ENCODE results near the gene CDK8.
A peak's percentile ranks its signal among the peaks of the same experiment; 100 is the strongest.

The CDK8 gene

GRCh38 chr13:26257049-26257448, 3.1 kb downstream of the CDK8 start:
- Histone ChIP-seq H3K79me2 (ENCODE audit: insufficient read depth, low read length) (peaks cover 75% of the 10 kb centered on the region), H3K27ac (ENCODE audit: low read depth, low read length) (no peak overlapping the region), H3K9me3 (ENCODE audit: insufficient read depth, low read length) (no peaks in the 10 kb centered on the region), H4K20me1 (ENCODE audit: low read depth, low read length) (peaks cover 43% of the 10 kb centered on the region), H3K4me3 (ENCODE audit: insufficient read depth, low read length, poor library complexity, severe bottlenecking) (no peak overlapping the region), H3F3A (ENCODE audit: insufficient read depth) (no peaks in the 10 kb centered on the region; the same call in 1 of the 2 replicates), H3K9ac (ENCODE audit: low read length) (no peak overlapping the region), H3K36me3 (ENCODE audit: low read length) (no peaks in the 10 kb centered on the region), H2AFZ (ENCODE audit: low read depth, low read length, severe bottlenecking) (no peak overlapping the region), H3K9me2 (replicated peaks; ENCODE audit: insufficient read depth, low read length) (no peaks in the 10 kb centered on the region), H3K27me3 (ENCODE audit: low read length) (no peaks in the 10 kb centered on the region), H3K4me2 (ENCODE audit: low read depth, low read length, poor library complexity, severe bottlenecking) (peak overlapping the region; percentile 88)
- no peak for TF ChIP-seq CTCF (IDR thresholded peaks at IDR 0.05; ENCODE audit: insufficient read depth, low read length, poor library complexity, severe bottlenecking)

GRCh38 chr13:26259634-26260033, 5.7 kb downstream of the CDK8 start:
- Histone ChIP-seq H2AFZ (ENCODE audit: low read depth, low read length, severe bottlenecking) (no peak overlapping the region), H3K27ac (ENCODE audit: low read depth, low read length) (no peak overlapping the region), H3K4me3 (ENCODE audit: insufficient read depth, low read length, poor library complexity, severe bottlenecking) (no peak overlapping the region), H3K36me3 (ENCODE audit: low read length) (no peaks in the 10 kb centered on the region), H3K27me3 (ENCODE audit: low read length) (no peaks in the 10 kb centered on the region), H3K79me2 (ENCODE audit: insufficient read depth, low read length) (peaks cover 90% of the 10 kb centered on the region), H3K9me2 (replicated peaks; ENCODE audit: insufficient read depth, low read length) (no peaks in the 10 kb centered on the region), H4K20me1 (ENCODE audit: low read depth, low read length) (peaks cover 51% of the 10 kb centered on the region), H3F3A (ENCODE audit: insufficient read depth) (no peaks in the 10 kb centered on the region; the same call in 1 of the 2 replicates), H3K9ac (ENCODE audit: low read length) (no peak overlapping the region), H3K9me3 (ENCODE audit: insufficient read depth, low read length) (no peaks in the 10 kb centered on the region), H3K4me2 (ENCODE audit: low read depth, low read length, poor library complexity, severe bottlenecking) (no peak overlapping the region)
- TF ChIP-seq EZH2phosphoT487 (conservative IDR thresholded peaks at IDR 0.05; ENCODE audit: low read length): no peak
- no peak for TF ChIP-seq CTCF (IDR thresholded peaks at IDR 0.05; ENCODE audit: insufficient read depth, low read length, poor library complexity, severe bottlenecking)

- no peaks in the 10 kb centered on the region for H3F3A ChIP-seq (ENCODE audit: insufficient read depth)
- no peak overlapping the region for H3K27ac ChIP-seq (ENCODE audit: low read depth, low read length)
- peaks cover 47% of the 10 kb centered on the region for H4K20me1 ChIP-seq (ENCODE audit: low read depth, low read length)
- H3K4me2 ChIP-seq (ENCODE audit: low read depth, low read length, poor library complexity, severe bottlenecking): no peak overlapping the region
- H3K36me3 ChIP-seq (ENCODE audit: low read length): no peaks in the 10 kb centered on the region
- H3K4me3 ChIP-seq (ENCODE audit: insufficient read depth, low read length, poor library complexity, severe bottlenecking): no peak overlapping the region
- H3K9ac ChIP-seq (ENCODE audit: low read length): no peak overlapping the region
- no peaks in the 10 kb centered on the region for H3K9me3 ChIP-seq (ENCODE audit: insufficient read depth, low read length)
- H3K79me2 ChIP-seq (ENCODE audit: insufficient read depth, low read length): peaks cover 90% of the 10 kb centered on the region
- TF ChIP-seq CTCF (IDR thresholded peaks at IDR 0.05; ENCODE audit: insufficient read depth, low read length, poor library complexity, severe bottlenecking): no peak
- H3K27me3 ChIP-seq (ENCODE audit: low read length): no peaks in the 10 kb centered on the region
- no peaks in the 10 kb centered on the region for H3K9me2 ChIP-seq (replicated peaks; ENCODE audit: insufficient read depth, low read length)
- no peak overlapping the region for H2AFZ ChIP-seq (ENCODE audit: low read depth, low read length, severe bottlenecking)
Measured at GRCh38 chr13:26262156-26262555, 8.2 kb downstream of the CDK8 start.

- H3K9me2 ChIP-seq (replicated peaks; ENCODE audit: insufficient read depth, low read length): no peaks in the 10 kb centered on the region
- no peak for TF ChIP-seq EZH2phosphoT487 (conservative IDR thresholded peaks at IDR 0.05; ENCODE audit: low read length)
- no peak for TF ChIP-seq CTCF (IDR thresholded peaks at IDR 0.05; ENCODE audit: insufficient read depth, low read length, poor library complexity, severe bottlenecking)
- H3K79me2 ChIP-seq (ENCODE audit: insufficient read depth, low read length): peaks cover 78% of the 10 kb centered on the region
- no peak overlapping the region for H3K4me2 ChIP-seq (ENCODE audit: low read depth, low read length, poor library complexity, severe bottlenecking)
- no peak overlapping the region for H3K4me3 ChIP-seq (ENCODE audit: insufficient read depth, low read length, poor library complexity, severe bottlenecking)
- no peak overlapping the region for H3K9ac ChIP-seq (ENCODE audit: low read length)
- H3K27me3 ChIP-seq (ENCODE audit: low read length): no peaks in the 10 kb centered on the region
- H4K20me1 ChIP-seq (ENCODE audit: low read depth, low read length): peaks cover 41% of the 10 kb centered on the region
- H3K27ac ChIP-seq (ENCODE audit: low read depth, low read length): no peak overlapping the region
- H3K36me3 ChIP-seq (ENCODE audit: low read length): no peaks in the 10 kb centered on the region
- H3K9me3 ChIP-seq (ENCODE audit: insufficient read depth, low read length): no peaks in the 10 kb centered on the region
- H2AFZ ChIP-seq (ENCODE audit: low read depth, low read length, severe bottlenecking): no peak overlapping the region
- no peaks in the 10 kb centered on the region for H3F3A ChIP-seq (ENCODE audit: insufficient read depth)
Measured at GRCh38 chr13:26266311-26266710, 12.4 kb downstream of the CDK8 start.
